T-helper 2 cell treated with Interferon-gamma antibody and Interleukin-4, amounts not matched to agents 100 ng/mL and 5 ng/mL, for 36 hours (primary cell): ENCODE measurements around the gene SYNRG. TPM values are rescaled to one million over a fixed set of nuclear protein-coding genes. Genes with fewer than 3 reads are reported as not detected.

ENCODE experiments used
- intact Hi-C: fragments of 100-400 bp; cut with micrococcal nuclease; formaldehyde crosslinking; loops from one replicate; pipeline ENCODE4 v1.15.1; 2023
- total RNA-seq: library from RNA; stranded (reverse); gene quantifications from 2 replicates; pipeline ENCODE4 v1.2.3, GENCODE V29; 2022

SYNRG gene
- total RNA-seq, 1 donor from 2014 or later = 90.3 TPM

- intact Hi-C loops = loop anchor here (10.0 kb wide), 2 partner anchors 83 to 1063 kb away; partner anchors contain the start of gene GGNBP2
These were observed 1.4 kb downstream of the SYNRG start for GRCh38 chr17:37607637-37608331.

DNA sequence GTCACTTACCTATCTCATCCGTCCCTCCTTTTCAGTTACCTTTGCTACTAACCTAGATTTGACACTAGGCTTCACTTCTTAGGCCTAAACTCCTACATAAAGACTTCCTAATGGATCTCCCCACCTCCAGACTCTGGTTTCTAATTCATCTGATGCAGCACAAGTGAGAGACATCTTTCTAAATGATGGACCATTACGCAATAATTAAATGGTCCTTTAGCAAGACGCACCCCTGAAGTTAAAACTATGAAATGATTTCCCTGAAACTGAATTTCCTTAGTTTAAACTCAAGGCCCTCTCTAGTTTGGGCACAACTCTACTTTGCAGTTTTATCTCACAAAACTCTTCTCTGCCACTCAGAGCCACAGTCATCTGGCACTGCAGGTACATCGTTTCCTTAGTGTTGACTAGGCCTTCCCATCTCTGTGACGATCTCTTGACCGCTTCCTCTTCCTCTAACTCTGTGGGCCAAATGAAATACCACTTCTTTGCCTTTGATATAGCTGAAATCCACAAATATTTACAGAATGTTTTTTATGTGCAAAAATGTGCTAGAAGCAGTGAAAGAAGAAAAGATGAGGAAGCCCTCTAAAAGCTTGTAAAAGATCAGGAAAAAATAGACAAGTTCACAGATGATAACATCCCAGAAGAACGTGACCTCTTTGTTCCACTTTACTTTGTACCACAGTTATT lies 3.3 kb downstream of the SYNRG start:
- intact Hi-C loops = loop anchor here (10.0 kb wide), 2 partner anchors 81 to 1061 kb away; partner anchors contain the start of gene GGNBP2

DNA sequence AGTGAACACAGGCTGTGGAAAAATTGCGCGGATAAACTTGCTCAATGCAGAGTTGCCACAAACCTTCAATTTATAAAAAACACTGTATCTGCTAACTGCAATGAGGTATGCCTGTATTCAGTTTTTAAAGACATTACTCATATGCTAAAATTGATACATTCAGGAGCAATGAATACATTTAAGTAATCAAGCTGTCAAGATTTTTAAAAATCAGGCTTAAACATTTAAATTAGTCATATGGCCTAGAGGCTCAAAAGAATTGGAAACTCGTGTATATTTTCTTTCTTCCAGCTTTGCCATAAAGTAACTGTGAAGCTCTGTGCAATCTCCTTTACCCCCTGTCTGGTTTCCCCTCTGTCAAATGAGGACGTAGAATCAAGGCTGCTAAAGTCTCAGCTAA lies 4.1 kb downstream of the SYNRG start:
- intact Hi-C loops = loop anchor here (10.0 kb wide), 2 partner anchors 80 to 1060 kb away; partner anchors contain the start of gene GGNBP2

DNA sequence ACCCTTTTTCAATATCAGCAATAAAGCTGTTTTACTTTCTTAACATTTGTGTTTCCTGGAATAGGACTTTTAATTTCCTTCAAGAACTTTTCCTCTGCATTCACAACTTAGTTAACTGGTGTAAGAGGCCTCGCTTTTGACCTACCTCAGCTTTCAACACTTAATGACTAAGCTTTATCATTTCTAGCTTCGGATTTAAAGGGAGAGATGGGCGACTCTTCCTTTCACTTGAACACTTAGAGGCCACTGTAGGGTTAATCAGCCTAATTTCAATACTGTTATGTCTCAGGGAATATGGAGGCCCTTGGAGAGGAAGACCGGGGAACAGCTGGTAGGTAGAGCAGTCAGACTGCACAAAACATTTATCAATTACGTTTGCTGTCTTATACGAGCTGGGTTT lies 4.7 kb downstream of the SYNRG start:
- intact Hi-C loops = loop anchor here (10.0 kb wide), 2 partner anchors 80 to 1060 kb away; partner anchors contain the start of gene GGNBP2

GRCh38 chr17:37598145-37598544 lies 11.1 kb downstream of the SYNRG start:
- intact Hi-C loops = no loop called here

DNA sequence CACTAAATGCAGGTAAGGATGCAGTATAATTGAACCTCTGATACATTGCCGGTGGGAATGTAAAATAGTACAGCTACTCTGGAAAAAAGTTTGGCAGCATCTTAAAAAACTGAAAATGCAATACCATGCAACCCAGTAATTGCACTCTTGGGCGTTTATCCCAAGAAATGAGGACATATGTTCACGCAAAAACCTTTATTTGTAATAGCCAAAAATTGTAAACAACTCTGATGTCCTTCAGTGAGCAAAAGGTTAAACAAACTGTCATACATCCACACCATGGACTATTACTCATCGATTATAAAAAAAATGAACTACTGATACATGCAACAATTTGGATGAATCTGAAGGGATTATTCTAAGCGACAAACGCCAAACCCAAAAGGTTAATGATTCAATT lies 16.9 kb downstream of the SYNRG start:
- intact Hi-C loops = no loop called here

- intact Hi-C loops = no loop called here
These were observed 24.2 kb downstream of the SYNRG start for GRCh38 chr17:37585066-37585465.

DNA sequence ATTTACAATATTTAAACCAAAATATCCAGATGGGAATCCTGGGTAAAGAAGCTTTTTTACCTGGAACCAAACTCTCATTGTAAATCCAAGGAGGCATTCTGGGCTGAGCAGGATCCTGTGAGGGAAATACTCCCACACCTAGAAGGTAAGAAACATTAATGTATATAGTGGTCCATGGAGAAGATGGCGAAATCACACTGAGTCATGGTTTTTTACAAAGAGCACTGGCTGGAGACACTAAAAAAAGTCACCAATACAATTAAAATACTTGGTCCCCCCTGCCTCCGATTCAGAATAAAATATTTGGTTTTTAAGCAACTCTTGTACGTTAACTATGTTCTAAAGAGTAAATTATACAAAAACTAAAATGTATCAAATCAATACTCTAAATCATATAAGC lies 32.9 kb downstream of the SYNRG start:
- intact Hi-C loops = loop anchor here (10.0 kb wide), 1 partner anchor 221 kb away; no protein-coding TSS in a partner anchor

DNA sequence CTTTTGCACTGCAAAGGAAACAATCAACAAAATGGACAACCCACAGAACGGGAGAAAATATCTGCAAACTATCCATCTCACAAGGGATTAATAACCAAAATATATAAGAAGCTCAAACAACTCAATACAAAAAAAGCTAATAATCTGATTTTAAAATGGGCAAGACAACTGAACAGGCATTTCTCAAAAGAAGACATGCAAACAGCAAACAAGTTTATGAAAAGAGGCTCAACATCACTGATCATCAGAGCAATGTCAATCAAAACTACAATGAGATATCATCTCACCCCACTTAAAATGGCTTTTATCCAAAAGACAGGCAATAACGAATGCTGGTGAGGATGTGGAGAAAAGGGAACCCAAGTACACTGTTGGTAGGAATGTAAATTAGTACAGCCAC lies 34.8 kb downstream of the SYNRG start:
- intact Hi-C loops = loop anchor here (10.0 kb wide), 1 partner anchor 220 kb away; no protein-coding TSS in a partner anchor

DNA sequence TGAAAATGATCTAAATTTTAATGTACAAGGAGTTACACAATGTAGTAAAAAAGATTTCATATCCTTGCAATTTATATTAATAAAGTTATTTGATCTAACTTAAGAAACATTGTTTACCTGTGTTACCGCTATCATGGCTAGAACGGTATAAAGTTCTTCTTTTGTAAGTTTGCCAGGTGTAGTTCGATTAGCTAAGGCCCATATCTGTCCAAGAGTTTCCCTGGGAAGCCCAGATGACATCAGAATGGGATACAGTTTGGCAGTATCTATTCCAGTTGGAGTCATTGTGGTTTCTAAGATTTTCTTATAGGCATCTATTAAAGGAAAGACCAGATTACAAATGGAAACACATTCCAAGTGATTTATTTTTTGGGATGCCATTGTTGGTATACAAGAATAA lies 37.5 kb downstream of the SYNRG start:
- intact Hi-C loops = loop anchor here (10.0 kb wide), 1 partner anchor 217 kb away; no protein-coding TSS in a partner anchor

- intact Hi-C loops = loop anchor here (10.0 kb wide), 1 partner anchor 216 kb away; no protein-coding TSS in a partner anchor
These were observed 38.6 kb downstream of the SYNRG start for GRCh38 chr17:37570527-37571093.

GRCh38 chr17:37568350-37569053 lies 40.7 kb downstream of the SYNRG start:
- intact Hi-C loops = no loop called here

DNA sequence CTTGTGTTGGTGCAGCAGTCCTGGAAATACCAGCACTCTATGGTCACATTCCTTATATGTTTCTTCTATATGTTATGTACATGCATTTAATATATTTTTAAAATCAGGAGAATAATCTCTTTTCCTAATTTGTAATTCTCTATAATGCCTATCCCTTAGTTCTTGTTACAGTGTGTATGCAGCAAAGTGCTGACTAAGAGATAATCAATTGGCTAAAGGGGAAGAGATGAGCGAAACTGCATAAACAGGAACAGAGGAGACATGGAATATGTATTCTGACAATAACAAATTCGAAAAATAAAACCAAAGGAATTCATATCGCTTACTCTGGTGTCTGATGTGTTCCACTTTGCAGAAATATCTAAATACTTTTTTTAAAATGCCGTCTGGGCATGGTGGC lies 41.7 kb downstream of the SYNRG start:
- intact Hi-C loops = no loop called here

DNA sequence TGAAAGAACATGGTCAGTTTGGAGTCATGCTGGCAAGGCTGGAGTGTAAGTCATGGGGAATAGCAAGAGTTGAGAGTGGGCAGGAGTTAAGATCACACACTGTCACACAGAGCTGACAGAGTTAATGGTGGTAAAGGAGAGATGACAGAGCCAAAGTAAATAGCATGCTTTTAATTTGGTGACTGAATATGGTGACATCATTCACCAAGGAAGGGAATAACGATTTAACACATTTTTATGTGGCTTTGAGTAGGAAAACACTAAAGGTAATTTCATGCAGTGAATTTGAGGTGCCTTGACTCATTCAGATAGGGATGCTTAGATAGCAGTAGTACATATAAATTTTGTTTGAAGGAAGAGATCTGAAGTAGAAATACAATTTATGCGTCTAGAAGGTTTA lies 42.1 kb downstream of the SYNRG start:
- intact Hi-C loops = no loop called here

DNA sequence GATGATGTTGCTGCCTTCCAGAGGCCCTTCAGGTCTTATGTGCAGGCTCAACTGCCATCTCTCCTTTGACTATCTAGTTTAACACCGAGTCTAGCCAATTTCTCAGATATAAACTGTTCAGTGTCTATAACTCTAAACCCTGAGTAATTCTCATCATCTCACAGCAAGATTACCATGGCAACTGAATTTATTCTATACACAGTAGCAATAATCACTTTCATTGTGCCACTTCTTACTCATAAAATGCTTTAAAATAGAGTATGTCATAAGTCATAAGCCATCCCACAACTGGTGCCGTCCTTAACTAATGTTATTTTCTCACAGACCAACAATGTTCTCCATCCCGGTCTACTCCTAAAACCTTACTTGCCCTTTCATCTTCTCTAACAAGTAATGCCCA lies 45.0 kb downstream of the SYNRG start:
- intact Hi-C loops = no loop called here

DNA sequence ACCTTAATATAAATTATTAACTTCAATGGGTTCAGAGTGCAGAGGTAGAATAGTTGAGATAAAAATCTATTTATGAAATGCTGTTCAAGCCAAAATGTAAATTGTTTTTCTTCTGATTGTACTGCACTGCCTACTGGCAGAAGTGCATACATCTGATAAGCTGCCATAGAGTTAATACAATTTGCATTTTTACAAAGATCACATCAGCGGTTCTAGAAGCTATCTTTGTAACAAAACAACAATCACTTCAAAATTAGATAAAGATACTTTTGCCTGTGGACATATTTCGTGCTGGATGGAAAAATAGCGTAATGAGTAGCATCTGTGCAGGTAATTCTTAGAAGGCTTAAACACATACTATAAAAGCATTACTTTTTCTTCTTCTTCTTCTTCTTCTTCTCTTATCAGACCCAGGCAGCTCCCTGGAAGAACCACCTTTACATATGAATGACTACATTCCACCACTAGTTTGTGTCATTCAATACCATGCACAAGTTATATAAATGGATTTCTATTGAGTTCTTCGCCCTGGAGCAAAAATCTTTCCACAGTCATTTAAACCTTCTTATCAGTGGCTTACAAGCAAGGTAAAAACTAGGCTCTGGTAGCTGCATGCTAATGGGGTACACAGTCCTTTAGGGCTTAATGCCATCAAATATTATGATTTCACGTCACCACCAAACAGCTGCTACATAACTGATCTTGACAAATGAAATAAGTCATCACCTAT lies 47.0 kb downstream of the SYNRG start:
- intact Hi-C loops = no loop called here

DNA sequence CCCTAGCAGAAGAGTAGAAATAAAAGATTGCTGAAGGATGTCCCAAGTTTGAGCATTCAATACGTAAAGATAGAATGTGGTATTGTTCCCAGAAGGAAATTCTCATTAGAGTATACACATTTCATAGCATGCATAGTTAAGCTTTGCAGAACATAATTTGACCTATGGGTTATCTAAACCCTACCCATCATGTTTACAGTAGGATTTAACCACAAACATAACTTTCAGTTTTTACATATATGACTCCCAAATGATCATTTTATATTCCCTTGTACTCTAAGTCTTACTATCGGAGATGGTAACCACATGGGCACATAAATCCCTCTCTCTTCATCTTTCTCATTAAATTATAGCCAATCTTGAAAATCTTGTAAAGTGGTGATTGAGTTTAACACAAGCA lies 50.9 kb downstream of the SYNRG start:
- intact Hi-C loops = no loop called here

DNA sequence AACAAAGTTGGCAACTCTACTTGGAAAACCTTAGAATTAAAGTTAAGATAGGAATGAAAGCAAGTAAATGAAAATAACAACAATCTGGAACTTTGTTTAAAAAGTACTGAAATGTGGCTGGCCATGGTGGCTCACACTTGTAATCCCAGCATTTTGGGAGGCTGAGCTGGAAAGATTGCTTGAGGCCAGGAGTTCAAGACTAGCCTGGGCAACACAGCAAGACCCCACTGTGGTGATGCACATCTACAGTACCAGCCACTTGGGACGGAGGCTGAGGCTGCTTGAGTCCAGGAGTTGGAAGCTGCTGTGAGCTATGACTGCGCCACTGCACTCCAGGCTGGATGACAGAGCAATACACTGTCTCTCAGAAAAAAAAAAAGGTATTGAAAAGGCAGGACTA lies 51.7 kb downstream of the SYNRG start:
- intact Hi-C loops = no loop called here

GRCh38 chr17:37555386-37555785 lies 53.8 kb downstream of the SYNRG start:
- intact Hi-C loops = no loop called here

GRCh38 chr17:37553401-37553966 lies 55.7 kb downstream of the SYNRG start:
- intact Hi-C loops = no loop called here
